HG03280 (cell line): ENCODE measurements around the gene TAB2.
"Not testable (repeated sequence)": the region's sequence is repeated elsewhere in the genome, so short reads cannot be mapped to it uniquely, and the experiment has no call there.

Source experiments
- ATAC-seq: cut with Tn5 transposase; IDR thresholded peaks from one replicate; pipeline ENCODE4 v1.9.1; 2021; ENCODE audit warnings: mild to moderate bottlenecking, moderate library complexity; ENCODE audit not compliant: unreplicated experiment

The TAB2 gene

GRCh38 chr6:149455031-149455732 lies 137.7 kb downstream of the TAB2 start:
- ATAC-seq = no peak

GRCh38 chr6:149456311-149457021 lies 139.0 kb downstream of the TAB2 start:
- no peak for ATAC-seq

GRCh38 chr6:149457316-149457884 lies 139.9 kb downstream of the TAB2 start:
- ATAC-seq = no peak

GRCh38 chr6:149458196-149458595 lies 140.7 kb downstream of the TAB2 start:
- no peak for ATAC-seq

- ATAC-seq = no peak
Measured at GRCh38 chr6:149458806-149459205, 141.3 kb downstream of the TAB2 start.

GRCh38 chr6:149459761-149460160 lies 142.2 kb downstream of the TAB2 start:
- no peak for ATAC-seq

- not testable (repeated sequence) for ATAC-seq
Measured at GRCh38 chr6:149460249-149460648, 142.7 kb downstream of the TAB2 start.
